HG02678 (cell line): ENCODE results near the gene SPOCK2.
"Not testable (repeated sequence)": the region's sequence is repeated elsewhere in the genome, so short reads cannot be mapped to it uniquely, and the experiment has no call there.

Experiments
- ATAC-seq: cut with Tn5 transposase; IDR thresholded peaks from one replicate; pipeline ENCODE4 v1.9.1; 2021; ENCODE audit warnings: mild to moderate bottlenecking, moderate library complexity; ENCODE audit not compliant: unreplicated experiment

Gene SPOCK2

DNA sequence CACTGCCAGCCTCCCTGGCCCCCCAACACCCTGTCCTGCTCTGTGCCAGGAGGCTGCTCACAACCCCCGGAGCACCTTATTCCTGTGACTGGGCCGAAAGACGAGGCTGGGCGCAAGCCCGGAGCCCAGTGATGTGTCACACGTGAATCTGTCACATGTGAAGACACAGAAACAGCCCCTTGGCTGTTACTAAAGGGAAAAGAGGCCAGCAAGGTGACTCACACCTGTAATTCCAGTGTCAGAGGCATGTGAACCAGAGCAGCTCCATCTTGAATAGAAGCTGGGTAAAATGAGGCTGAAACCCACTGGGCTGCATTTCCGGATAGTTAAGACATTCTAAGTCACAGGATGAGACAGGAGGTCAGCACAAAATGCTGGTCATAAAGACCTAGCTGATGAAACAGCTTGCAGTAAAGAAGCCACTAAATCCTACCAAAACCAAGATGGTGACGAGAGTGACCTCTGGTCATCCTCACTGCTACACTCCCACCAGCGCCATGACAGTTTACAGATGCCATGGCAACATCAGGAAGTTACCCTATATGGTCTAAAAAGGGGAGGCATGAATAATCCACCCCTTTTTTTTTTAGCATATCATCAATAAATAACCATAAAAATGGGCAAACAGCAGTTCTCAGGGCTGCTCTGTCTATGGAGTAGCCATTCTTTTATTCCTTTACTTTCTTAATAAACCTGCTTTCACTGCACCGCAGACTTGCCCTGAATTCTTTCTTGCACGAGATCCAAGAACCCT is 55.8 kb downstream of the SPOCK2 start:
- ATAC-seq = not testable (repeated sequence)

DNA sequence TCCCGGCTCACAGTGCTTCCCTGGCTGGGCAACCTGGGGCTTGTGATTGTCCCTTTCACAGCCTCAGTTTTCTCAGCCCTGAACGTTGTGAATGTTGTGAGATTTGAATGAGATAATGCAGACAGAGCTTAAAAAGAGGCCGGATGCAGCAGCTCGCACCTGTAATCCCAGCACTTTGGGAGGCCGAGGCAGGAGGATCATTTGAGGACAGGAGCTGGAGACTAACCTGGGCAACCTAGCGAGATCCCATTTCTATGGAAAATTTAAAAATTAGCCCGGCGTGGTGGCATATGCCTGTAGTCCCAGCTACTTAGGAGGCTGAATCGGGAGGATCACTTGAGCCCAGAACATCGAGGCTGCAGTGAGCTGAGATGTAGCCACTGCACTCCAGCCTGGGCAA is 56.6 kb downstream of the SPOCK2 start:
- ATAC-seq = no peak

DNA sequence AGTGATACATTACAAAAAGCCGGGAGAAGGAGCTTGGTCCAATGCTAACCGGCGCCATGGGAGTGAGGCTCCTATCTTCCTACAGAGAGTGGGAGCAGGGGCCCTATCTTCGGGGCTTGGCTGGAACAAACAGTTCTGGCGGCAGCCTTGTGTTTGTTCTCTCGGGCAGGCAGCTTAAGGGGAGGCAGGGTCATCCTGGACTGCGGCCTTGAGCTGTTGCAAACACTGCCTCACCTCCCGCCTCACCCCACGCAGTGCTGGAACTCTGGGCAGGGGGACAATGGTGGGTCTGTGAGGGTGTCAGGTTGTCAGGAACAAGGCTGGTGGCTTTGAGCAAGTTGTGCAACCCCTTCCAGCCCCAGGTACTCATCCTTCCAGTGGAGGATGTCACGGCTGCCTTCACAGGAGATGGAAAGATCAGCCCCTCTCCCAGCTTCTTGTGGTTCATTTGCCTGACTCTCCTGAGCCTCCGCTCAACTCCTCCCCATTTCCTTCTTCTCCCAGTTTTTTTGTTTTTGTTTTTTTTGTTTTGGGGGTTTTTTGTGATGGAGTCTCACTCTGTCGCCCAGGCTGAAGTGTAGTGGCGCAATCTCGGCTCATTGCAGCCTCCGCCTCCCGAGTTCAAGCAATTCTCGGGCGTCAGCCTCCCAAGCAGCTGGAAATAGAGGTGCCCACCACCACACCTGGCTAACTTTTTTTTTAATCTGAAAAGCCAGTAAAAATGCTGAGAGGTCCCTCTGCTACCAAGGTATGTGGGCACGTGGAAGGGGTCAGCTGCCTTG is 57.4 kb downstream of the SPOCK2 start:
- no peak for ATAC-seq

DNA sequence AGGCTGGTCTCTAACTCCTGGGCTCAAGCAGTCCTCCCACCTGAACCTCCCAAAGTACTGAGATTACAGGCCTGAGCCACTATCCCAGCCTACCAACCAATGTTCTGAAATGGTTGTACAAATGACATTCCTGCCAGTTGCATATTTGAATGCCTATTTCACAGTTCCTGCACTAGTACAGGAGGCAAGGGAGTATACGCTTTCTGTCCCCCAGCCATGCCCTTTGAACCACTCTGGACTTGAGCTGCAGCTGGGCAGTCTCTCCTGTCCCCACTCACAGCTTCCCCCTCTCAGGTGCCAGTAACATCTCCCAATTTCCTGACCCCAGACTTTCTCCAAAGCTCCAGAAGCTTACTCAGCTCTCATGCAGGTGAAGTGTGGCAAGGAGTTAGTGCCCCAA is 58.9 kb downstream of the SPOCK2 start:
- no peak for ATAC-seq

DNA sequence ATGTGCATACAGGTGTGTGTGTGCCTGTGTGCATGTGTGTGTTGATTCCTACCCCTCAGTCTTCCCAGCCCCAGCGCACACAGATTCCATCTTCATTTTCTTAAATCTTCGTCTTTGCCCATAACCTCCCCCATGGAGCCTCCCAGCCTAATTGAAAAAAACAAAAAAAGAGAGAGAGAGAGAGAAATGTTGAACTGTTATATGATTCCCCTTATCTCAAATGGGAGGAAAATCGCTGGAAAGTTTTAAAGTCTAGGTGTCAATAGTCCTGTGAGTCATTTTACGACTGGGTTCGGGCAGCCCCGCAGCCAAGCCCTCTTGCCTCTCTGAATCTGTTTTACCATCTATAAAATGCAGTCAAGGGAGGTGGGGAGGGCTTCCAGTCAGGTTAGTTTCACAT is 60.9 kb downstream of the SPOCK2 start:
- no peak for ATAC-seq

DNA sequence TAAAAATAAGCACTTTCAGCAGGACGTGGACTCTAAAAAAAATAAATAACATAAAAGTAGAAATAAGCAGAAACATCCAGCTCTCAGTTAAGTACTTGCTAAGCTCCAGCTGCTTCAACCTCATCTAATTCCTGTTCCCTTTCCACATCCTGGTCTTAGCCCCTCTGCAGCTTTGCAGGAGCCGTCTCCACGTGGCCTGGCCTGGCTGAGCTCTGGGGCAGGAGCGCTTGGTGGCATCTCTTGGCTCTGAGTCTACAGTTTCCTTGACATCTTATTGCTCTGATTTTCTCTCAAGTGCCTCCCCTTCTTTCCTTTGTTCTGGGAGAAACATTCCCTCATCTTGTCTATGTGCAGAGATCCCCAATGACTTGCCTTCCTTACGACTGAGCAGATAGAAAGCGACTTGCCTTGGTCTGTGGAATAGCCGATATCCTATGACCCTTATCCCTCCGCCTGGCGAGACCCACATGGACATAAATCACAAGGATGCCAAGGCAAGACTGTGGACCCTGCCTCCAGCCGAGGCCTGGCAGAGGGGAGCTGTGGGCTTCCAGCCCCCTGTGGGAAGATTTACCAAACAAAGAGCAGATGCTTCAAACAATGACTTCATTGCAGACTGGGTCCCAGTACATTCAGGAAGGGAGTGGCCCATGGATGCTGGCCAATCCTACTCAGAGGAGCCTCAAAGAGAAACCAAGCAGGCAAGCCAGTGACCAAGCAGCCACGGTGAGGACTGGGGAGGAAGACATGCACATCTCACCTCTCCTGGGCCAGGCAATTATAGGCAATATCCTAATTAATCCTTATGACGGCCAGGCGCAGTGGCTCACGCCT is 61.9 kb downstream of the SPOCK2 start:
- no peak for ATAC-seq

DNA sequence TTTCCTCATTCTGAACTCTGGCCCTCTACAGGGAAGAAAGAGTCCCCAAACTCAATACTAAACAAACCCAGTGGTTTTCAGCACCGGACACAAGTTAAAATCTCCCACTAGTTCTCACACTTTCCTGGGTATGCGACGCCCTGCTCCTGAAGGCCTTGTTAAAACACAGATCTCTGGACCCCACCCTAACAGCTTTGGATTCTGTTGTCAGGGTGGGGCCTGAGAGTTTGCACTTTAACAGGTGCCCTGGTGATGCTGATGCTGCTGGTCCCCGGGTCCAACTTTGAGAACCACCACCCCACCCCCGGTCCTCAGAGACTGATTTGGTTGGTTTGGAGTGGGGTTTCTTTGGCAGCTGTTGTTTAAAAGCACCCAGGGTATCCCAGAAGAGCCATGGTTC is 62.5 kb downstream of the SPOCK2 start:
- ATAC-seq = no peak

DNA sequence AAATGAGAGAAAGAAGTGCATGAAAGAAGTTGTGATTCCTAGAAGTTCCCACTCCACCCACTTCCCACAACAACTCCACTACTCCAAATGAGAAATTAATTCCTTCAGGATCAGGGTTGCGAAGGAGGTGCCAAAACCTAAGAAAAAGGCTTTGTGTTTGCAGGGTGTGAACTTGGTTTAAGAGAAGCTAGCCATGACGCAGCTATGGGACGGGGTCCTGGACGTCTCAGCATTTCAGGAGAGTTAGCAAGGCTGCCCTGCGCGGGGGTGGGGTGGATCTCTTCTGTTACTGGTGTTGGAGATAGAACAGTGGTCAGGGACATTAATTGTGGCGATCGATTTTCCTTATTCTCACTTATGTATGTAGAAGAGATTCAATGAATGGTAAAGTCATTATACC is 63.0 kb downstream of the SPOCK2 start:
- ATAC-seq = no peak

DNA sequence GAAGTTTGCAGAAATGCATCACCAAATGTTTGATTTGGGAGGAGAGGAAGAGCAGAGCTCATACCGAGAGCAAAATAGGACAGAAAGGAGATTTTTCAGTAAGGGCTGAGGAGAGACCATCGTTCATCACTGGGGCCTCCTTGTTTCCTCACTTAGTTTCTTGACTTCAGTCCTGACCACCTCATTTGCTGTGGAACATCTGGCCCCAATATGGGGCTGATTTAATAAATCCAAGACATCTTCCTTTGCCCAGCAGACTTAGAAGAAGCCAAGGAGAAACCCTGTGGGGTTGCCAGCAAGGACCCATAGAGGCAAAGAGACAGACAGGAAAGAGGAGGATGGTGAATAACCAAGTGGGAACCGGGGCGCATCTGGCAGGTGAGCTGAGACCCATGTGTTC is 63.8 kb downstream of the SPOCK2 start:
- no peak for ATAC-seq

DNA sequence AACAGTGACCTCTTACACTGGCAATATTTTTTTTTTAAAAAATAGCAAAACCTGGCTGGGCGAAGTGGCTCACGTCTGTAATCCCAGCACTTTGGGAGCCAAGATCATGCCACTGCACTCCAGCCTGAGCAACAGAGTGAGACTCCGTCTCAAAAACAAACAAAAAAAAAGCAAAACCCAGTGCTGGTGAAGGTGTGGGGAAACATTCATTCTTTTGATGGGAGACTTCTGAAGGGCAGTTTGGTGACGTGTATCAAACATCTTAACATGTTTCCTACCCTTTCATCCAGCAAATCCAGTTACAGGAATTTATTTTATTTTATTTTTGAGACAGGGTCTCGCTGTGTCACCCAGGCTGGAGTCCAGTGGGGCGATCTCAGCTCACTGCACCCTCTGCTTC is 66.1 kb downstream of the SPOCK2 start:
- ATAC-seq = no peak

DNA sequence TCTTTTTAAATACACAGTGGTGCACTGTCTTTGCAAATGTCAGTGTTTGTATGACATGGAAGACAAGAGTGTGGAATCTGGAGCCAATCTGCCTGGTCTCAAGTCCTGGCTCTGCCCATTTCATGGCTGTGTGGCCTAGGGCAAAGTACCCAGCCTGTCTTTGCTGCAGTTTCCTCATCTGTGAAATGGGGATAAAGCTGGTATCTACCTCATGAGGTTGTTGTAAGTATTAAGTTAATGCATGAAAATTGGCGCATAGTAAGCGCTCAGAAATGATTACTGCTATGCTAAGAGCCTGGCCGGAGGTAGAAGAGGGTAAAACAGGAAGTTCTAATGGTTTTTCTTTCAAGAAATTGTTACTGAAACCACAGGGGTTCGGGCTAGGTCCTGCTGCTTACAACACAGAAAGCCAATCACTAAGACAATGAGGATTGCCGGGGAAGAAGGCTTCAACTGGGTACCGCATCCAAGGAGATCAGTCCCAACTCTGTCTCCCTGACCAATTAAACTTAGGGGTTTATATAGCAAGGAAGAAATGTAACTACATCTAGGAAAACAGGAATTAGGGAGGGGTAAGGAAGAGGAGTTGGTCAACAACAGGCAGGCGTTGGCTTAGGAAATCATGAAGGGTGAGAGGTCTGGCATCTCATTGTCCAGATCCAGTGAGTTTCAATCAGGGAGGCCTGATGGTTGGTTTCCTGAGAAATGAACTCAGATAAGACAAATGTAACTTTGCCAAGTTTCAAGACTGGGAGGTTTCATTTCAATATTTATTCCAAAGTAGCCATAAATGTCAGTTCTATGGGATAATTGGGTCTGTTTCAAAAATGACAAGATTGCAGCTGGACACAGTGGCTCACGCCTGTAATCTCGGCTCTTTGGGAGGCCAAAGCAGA is 67.2 kb downstream of the SPOCK2 start:
- no peak for ATAC-seq

DNA sequence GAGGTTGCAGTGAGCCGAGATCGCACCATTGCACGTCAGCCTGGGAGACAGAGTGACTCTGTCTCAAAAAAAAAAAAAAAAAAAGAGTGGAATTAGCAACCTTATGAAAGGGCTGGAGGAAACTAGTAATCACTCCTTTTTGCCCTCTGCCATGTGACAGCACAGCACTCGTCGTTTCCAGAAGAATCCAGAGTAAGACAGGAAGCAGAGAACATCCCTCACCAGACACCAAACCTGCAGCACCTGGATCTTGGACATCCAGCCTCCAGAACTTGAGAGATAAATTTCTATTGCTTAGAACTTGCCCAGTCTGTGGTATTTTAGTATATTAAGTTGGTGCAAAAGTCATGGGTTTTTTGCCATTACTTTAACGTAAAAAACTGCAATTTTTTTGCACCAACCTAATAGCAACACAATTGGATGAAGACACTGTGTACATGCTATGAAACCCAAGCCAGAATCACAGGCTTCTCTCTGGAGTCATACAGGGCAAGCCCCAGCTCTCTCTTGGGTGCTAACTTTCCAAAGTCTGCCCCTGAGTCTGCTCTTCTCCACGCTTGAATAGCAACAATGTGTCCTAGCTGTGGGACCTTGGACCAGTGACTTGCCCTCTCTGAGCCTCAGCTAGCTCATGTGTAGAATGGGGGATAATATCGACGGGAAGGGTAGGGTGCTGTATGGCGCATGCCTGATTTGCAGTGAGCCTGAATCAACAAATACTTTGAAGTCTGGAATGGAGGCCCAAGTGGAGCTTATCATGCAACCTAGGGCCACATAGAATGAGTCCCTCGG is 69.1 kb downstream of the SPOCK2 start:
- no peak for ATAC-seq

DNA sequence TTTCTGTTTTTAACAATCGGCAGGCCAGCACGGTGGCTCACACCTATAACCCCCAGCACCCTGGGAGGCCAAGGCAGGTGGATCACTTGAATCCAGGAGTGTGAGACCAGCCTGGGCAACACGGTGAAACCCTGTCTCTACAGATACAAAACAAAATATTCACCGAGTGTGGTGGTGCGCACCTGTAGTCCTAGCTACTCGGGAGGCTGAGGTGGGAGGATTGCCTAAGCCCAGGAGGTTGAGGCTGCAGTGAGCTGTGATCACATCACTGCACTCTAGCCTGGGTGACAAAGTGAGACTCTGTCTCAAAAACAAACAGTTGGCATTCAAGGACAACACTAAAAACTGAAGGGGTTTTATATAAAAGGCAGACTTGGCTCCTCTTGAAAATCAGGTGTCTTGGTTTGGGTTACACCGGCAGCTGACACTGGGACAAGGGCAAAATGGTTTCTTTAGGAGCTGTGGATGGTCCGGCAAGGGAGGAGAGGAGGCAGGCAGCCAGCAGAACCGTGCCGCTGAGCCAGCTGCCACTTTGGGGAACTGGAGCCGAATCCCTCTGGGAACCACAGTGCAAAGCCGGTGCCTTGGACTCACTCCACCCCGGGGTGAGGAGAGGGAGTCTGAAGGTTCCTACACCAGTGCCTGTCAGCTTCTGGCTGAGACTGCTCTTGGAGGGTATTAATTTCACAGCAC is 71.6 kb downstream of the SPOCK2 start:
- no peak for ATAC-seq

DNA sequence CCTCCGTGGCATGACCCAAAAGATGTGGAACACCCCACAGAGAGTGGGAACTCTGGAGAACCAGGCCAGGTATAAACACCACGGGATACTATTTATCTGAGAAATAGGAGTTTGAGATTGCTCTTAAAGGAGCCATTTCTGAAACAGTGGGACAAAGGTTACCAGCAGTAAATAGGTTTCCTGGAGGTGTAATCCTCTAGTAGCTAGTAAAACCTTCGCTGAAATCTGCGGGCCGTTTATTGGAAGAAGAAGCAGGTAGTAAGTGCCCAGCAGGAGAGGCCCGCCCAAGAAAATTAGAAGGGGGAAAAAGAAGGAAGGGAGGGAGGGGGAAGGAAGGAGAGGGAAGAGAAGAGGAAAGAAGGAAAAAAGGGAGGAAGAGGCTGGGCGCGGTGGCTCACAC is 72.5 kb downstream of the SPOCK2 start:
- no peak for ATAC-seq

DNA sequence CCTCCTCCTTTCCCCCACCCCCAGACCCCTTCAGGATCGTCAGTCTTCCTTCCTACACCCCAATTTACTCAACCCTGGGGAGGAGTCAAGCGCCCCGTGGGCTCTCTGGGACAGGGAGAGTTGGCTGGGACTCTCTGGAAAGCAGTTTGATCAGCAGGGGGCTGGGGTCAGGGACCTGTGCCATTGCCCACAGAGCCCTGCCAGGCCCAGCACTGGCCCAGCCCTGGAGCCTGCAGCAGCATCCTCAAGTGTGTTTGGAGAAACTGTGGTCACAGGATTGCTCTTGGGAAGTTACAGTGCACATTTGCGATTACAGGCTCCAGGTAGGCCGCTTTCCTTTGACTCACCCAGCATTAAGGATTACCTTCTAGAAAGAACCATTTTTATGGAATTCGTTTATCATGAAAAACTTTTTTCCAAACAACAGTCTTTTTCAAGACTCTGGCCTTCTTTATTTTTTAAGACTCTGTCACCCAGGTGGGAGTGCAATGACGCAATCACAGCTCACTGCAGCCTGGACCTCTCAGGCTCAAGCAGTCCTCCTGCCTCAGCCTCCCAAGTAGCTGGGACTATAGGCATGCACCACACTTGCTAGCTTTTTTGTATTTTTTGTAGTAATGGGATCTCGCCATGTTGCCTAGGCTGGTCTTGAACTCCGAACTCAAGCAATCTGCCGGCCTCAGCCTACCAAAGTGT is 73.4 kb downstream of the SPOCK2 start:
- ATAC-seq = no peak

DNA sequence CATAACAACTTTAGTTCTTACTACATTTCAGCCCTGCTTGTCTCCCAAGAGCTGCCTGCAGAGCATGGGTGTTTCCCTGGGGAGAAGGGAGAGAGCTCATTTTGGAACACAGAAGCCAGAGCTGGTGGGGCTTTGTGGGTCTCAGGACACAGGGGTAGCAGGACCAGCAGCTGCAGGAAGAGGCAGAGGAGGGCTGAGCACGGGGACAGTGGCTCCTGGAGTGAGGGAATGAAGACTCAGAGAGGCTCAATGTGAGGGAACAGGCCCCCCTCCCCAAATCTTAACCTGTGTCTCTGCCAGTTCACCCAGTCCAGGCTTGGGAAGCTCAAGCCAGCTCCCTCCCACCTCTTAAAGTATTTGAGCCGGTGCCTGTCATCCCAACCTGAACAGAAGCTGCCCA is 74.2 kb downstream of the SPOCK2 start:
- no peak for ATAC-seq

DNA sequence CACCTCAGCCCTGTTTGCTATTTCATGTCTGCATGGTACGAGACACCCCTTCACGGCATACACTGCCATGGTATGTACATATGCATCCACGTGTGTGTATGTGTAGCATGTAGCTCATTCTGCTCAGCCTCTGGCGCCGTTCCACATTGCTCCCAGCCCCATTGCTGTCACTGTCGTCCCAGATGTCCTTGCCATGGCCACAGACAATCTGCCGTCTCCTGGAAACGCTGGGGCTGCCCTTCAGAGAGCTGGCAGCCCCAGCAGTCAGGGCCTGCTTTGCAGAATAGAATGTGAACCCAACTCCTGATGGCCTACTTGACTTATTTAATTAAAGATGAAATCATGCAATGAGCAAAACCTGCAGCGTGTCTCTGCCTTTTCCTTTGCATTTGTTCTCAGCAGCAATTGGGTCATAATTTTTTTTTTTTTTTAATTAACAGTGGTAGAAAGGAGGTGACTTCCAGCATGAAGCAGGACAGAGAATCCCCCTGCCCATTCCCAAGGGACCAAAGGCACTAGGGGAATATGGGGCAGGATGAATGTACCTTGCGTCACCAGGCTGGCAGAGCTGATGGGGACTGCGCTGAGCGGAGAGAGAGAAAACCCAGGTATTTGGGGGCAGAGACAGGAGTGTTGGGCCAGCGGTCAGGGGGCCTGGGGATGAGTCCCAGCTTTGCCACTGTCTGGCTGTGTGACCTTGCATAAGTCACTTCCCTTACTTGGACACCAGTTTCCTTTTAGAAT is 75.0 kb downstream of the SPOCK2 start:
- no peak for ATAC-seq

DNA sequence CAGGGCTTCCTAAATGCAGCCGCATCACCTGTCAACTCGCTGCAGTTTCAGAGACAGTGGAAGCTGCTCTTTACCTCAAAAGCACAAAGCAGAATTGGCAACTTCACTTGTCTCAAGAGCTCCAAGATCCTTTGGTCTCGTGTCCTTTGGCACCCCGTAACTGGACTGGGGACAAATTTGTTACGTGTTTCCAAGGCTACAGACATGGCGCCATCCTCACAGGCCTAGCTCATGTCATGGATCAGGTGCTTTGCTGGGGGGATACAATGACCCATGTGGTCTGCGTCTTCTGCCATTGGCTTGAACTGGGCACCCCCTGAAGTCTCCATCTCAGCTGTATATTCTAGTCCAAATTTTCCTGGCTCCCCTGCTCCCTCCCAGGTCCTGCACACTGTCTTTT is 75.6 kb downstream of the SPOCK2 start:
- no peak for ATAC-seq
